EL (cell line): Measurements from ENCODE around the gene PRR14L.
"Not testable (repeated sequence)": the region's sequence is repeated elsewhere in the genome, so short reads cannot be mapped to it uniquely, and the experiment has no call there.

Source experiments
- DNase-seq: peaks from one replicate; pipeline ENCODE4 v3.0.0-alpha.2; 2016

PRR14L gene

GRCh38 chr22:31681349-31682345 is 68.3 kb downstream of the PRR14L start:
- DNase-seq: peak; percentile 14

- DNase-seq: peak; percentile 76
These were observed 69.0 kb downstream of the PRR14L start for GRCh38 chr22:31680861-31681341.

- no peak for DNase-seq
These were observed 71.2 kb downstream of the PRR14L start for GRCh38 chr22:31678748-31679147.

GRCh38 chr22:31676700-31677099 is 73.2 kb downstream of the PRR14L start:
- DNase-seq: peak; percentile 94

GRCh38 chr22:31674219-31674618 is 75.7 kb downstream of the PRR14L start:
- DNase-seq: not testable (repeated sequence)

GRCh38 chr22:31668849-31669248 is 81.1 kb downstream of the PRR14L start:
- DNase-seq: not testable (repeated sequence)

GRCh38 chr22:31662668-31663037 is 87.3 kb downstream of the PRR14L start:
- no peak for DNase-seq

- peak; percentile 94 for DNase-seq
These were observed 87.9 kb downstream of the PRR14L start, which contains the start of gene PISD for GRCh38 chr22:31661851-31662667. PISD (minus strand) TSS chr22:31662215; CDS start chr22:31662208, 7 bp downstream.

GRCh38 chr22:31660860-31661341 is 89.0 kb downstream of the PRR14L start:
- peak; percentile 88 for DNase-seq

- DNase-seq: peak; percentile 53
These were observed 90.7 kb downstream of the PRR14L start for GRCh38 chr22:31659246-31659645.

GRCh38 chr22:31654408-31654807 is 95.5 kb downstream of the PRR14L start:
- DNase-seq: no peak

- no peak for DNase-seq
These were observed 96.0 kb downstream of the PRR14L start for GRCh38 chr22:31653944-31654343.

- DNase-seq: no peak
These were observed 96.8 kb downstream of the PRR14L start for GRCh38 chr22:31652911-31653684.

- no peak for DNase-seq
These were observed 97.8 kb downstream of the PRR14L start for GRCh38 chr22:31652088-31652487.

GRCh38 chr22:31651664-31652063 is 98.3 kb downstream of the PRR14L start:
- DNase-seq: no peak

- DNase-seq: peak; percentile 88
These were observed 99.5 kb downstream of the PRR14L start for GRCh38 chr22:31650391-31650790.

GRCh38 chr22:31647523-31648320 is 102.2 kb downstream of the PRR14L start:
- peak; percentile 84 for DNase-seq

- DNase-seq: peak; percentile 16
These were observed 102.9 kb downstream of the PRR14L start for GRCh38 chr22:31647066-31647465.

- DNase-seq: peak; percentile 99
These were observed 103.5 kb downstream of the PRR14L start for GRCh38 chr22:31646186-31647019.

GRCh38 chr22:31639436-31640039 is 110.4 kb downstream of the PRR14L start:
- DNase-seq: no peak
